ENCODE data around the gene EVPL.

The EVPL gene

GRCh38 chr17:76017481-76018339 is 9.4 kb downstream of the EVPL start:
- DNase-seq (ENCODE audit: low read depth, low spot score) = no peak

- DNase-seq (ENCODE audit: low read depth, low spot score) = no peak
Measured at GRCh38 chr17:76014925-76015261, 12.2 kb downstream of the EVPL start.

- DNase-seq (ENCODE audit: low read depth, low spot score) = peak; percentile 83
Measured at GRCh38 chr17:76014100-76014924, 12.8 kb downstream of the EVPL start.

GRCh38 chr17:76013377-76013932 is 13.7 kb downstream of the EVPL start:
- DNase-seq (ENCODE audit: low read depth, low spot score) = no peak

GRCh38 chr17:76011951-76012350 is 15.2 kb downstream of the EVPL start:
- DNase-seq (ENCODE audit: low read depth, low spot score) = no peak

GRCh38 chr17:76009969-76010661 is 17.0 kb downstream of the EVPL start:
- no peak for DNase-seq (ENCODE audit: low read depth, low spot score)

- DNase-seq (ENCODE audit: low read depth, low spot score) = no peak
Measured at GRCh38 chr17:76009447-76009846, 17.7 kb downstream of the EVPL start.

- no peak for DNase-seq (ENCODE audit: low read depth, low spot score)
Measured at GRCh38 chr17:76008630-76009425, 18.3 kb downstream of the EVPL start.

- no peak for DNase-seq (ENCODE audit: low read depth, low spot score)
Measured at GRCh38 chr17:76008208-76008607, 18.9 kb downstream of the EVPL start.

GRCh38 chr17:76007850-76008165 is 19.3 kb downstream of the EVPL start:
- DNase-seq (ENCODE audit: low read depth, low spot score) = no peak

GRCh38 chr17:76007131-76007849 is 19.8 kb downstream of the EVPL start:
- no peak for DNase-seq (ENCODE audit: low read depth, low spot score)

- peak; percentile 84 for DNase-seq (ENCODE audit: low read depth, low spot score)
Measured at GRCh38 chr17:76005263-76006149, 21.6 kb downstream of the EVPL start.

- no peak for DNase-seq (ENCODE audit: low read depth, low spot score)
Measured at GRCh38 chr17:76004750-76005262, 22.3 kb downstream of the EVPL start.

GRCh38 chr17:76003915-76004314 is 23.2 kb downstream of the EVPL start:
- no peak for DNase-seq (ENCODE audit: low read depth, low spot score)

GRCh38 chr17:76002100-76002499 is 25.0 kb downstream of the EVPL start:
- DNase-seq (ENCODE audit: low read depth, low spot score) = no peak

- DNase-seq (ENCODE audit: low read depth, low spot score) = no peak
Measured at GRCh38 chr17:76000755-76001521, 26.2 kb downstream of the EVPL start, which contains the start of gene CDK3. TSS of gene CDK3 (plus strand) at chr17:76000855. CDS start at chr17:76001426, 571 bp downstream.

- peak; percentile 53 for DNase-seq (ENCODE audit: low read depth, low spot score)
Measured at GRCh38 chr17:76000016-76000754, 26.9 kb downstream of the EVPL start.

- no peak for DNase-seq (ENCODE audit: low read depth, low spot score)
Measured at GRCh38 chr17:75998327-75998795, 28.7 kb downstream of the EVPL start.
